HG03442 (cell line): ENCODE measurements around the gene PTPN12.

Source experiments
- ATAC-seq: cut with Tn5 transposase; IDR thresholded peaks from one replicate; pipeline ENCODE4 v1.9.1; 2021; ENCODE audit warnings: mild to moderate bottlenecking, moderate library complexity; ENCODE audit not compliant: unreplicated experiment

Gene PTPN12

DNA sequence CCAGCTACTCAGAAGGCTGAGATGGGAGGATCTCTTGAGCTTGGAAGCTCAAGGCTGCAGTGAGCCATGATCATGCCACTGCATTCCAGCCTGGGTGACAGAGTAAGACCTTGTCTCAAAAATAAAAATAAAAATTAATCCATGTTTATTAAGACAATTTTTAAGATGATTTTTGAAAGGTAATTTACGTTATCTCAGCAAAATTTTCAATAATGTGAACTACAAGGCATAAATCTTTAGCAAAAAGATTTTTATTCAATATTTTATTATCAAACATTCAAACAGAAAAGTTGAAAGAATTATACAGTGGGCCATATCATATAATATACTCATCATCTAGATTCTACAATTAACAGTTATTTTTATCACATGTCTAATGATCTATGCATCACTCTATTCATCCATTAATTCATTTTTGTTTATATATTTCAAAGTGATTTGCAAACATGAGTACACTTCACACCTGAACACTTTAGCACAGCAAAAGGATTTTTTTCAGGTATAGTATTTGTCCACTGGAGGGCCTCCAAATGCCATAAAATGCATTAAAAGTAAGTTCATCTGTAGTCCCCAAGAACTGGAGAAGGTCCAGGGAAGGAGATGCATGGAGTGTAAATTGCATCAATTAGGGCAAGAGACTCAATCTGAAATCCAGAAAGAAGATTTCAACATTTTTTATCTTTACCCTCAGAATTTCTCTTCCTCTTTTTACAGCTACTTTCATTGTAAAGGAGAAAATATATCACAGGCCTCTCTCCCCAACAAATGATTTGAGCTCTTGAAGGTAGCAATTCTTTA lies 120.5 kb downstream of the PTPN12 start:
- no peak for ATAC-seq

DNA sequence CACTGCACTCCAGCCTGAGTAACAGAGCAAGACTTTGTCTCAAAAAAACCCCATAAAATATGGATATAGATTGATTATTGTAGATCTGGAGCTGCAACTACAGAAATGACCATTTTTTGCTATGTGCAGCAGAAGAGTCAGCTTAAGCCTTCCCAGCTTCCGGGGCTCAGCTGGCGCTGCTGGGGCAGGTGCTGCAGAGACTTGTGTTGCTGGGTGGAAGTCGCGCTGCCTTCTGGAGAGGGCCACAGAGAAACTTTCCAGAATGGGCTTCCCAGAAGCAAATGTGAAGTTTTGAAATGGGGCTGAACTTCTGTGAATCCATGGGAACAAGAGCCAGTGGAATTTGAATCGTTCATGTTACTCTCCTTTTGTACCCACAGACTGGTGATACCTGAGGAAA lies 121.8 kb downstream of the PTPN12 start:
- ATAC-seq = no peak

- no peak for ATAC-seq
These were observed 124.7 kb downstream of the PTPN12 start for GRCh38 chr7:77661816-77662215.

DNA sequence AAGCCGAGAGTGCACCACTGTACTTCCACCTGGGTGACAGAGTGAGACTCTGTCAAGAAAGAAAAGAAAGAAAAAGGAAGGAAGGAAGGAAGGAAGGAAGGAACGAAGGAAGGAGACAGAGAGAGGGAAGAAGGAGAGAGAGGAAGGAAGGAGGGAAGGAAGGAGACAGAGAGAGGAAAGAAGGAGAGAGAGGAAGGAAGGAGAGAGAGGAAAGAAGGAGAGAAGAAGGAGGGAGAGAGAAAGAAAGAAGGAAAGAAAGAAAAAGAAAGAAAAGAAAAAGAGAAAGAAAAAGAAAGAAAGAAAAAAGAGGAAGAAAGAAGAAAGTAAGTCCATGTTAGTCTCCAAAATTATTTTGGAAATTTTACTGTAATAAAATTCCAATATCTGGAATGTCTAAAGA lies 125.8 kb downstream of the PTPN12 start:
- no peak for ATAC-seq

- no peak for ATAC-seq
These were observed 127.6 kb downstream of the PTPN12 start for GRCh38 chr7:77664715-77665114.

DNA sequence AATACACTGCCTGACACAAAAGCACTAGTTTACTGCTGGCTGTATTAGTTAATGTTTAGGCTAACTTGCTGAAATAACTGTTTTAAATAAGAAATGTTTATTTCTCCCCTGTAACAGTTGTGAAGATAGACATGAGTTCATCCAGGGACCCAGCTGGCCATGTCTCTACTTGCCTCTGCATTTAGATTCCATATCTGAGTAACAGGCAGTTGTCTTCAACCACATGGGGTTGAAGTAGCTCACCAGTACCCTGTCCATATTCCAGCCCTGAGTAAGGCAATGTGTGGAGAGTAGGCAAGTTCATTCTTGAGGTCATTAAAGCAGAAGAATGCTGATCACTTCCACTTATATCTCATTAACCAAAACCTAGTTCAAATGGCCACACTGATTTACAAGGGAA lies 128.1 kb downstream of the PTPN12 start:
- ATAC-seq = no peak

GRCh38 chr7:77667459-77668086 lies 130.5 kb downstream of the PTPN12 start:
- no peak for ATAC-seq

- ATAC-seq = peak; percentile 86
These were observed 137.8 kb downstream of the PTPN12 start for GRCh38 chr7:77674878-77675277.

- no peak for ATAC-seq
These were observed 142.5 kb downstream of the PTPN12 start for GRCh38 chr7:77679608-77680007.

DNA sequence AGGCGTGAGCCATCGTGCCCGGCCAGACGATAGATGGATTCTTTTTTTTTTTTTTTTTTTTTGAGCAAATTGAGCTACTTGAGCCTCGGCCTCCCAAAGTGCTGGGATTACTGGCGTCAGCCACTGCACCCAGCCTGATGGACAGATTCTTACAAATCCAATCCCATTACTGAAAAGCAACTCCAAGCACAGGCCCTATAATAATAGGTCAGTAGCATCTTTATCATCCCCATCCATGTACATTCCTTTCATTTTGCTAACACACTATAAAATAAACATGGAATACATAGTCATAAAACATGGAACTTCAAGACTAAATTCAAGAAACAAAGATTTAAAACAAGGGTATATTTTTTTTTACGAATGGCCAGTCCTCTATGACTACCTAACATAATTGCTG lies 143.2 kb downstream of the PTPN12 start:
- ATAC-seq = no peak

DNA sequence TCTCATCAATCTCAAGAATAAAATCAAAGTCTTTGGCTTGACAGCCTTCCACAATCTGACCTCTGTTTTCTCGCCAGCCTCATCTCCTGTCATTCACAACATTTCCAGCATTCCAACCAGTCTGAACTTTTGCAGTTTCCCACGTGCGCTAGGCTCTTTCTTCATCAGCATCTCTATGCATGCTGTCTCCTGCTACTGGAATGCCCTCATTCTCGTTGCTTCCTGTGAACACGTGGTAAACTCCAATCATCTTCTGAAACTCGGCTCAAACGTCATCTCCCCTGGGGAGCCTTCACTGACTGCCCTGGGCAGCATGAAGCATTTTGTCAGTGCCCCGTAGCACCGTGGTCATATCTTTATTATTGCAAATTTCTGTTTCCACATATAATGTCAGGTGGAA lies 146.9 kb downstream of the PTPN12 start:
- no peak for ATAC-seq

GRCh38 chr7:77685233-77685632 lies 148.1 kb downstream of the PTPN12 start:
- ATAC-seq = no peak

DNA sequence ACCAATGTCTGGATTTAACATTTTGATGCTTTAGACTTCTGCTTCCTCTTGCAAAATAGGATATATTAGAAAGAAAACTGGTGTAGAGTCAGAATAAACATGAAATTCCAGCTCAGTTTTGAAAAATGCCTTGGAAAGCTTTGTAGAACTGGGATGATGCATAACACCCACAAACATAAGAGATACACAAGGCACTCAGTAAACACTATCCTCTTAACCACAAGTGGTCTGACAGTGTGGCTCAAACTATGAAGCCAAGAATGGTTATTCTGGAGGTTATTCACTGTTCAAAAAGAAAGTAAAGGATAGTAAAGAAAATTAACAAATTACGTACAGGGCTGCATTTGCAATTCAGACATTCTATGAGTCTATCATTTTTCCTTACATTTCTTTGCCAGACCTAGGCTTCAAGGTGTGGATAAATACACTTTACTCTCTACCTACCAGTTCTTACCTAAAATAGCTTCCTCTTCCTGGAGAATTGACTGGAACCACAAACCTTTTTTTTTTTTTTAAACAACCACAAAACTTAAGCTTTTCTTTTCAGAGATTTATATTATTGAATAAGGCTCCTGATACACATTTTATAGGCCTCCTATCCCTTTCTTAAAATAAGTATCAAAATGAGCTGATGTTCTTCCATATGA lies 150.1 kb downstream of the PTPN12 start:
- no peak for ATAC-seq

GRCh38 chr7:77687747-77688144 lies 150.7 kb downstream of the PTPN12 start:
- ATAC-seq = peak; percentile 69
